Suprapubic skin (tissue), 4 donors: Measurements from ENCODE around the gene PGBD4. TPM values are rescaled to one million over a fixed set of nuclear protein-coding genes. Genes with fewer than 3 reads are reported as not detected.

Experiments
- DNase-seq, 2 donors: peaks; one replicate each; pipeline ENCODE4 v3.0.0-alpha.2; 2019; ENCODE audit warnings: low spot score in 2 of 2
- H3K27ac ChIP-seq: fragments of 200-600 bp; sonication (generic); one replicate; pipeline ENCODE4 v1.5.1; 2019
- H3K27me3 ChIP-seq: fragments of 200-600 bp; sonication (generic); one replicate; pipeline ENCODE4 v1.5.1; 2019
- H3K36me3 ChIP-seq: fragments of 200-600 bp; sonication (generic); one replicate; pipeline ENCODE4 v1.5.1; 2019
- H3K4me1 ChIP-seq: fragments of 200-600 bp; sonication (generic); one replicate; pipeline ENCODE4 v1.5.1; 2019
- H3K4me3 ChIP-seq: fragments of 200-600 bp; sonication (generic); one replicate; pipeline ENCODE4 v1.5.1; 2019; ENCODE audit warnings: mild to moderate bottlenecking
- H3K9me3 ChIP-seq: fragments of 200-600 bp; sonication (generic); one replicate; pipeline ENCODE4 v1.5.1; 2019
- EP300 ChIP-seq: sonication (generic); formaldehyde crosslinking; IDR thresholded peaks from one replicate; pipeline ENCODE4 v1.6.1; 2017; ENCODE audit warnings: antibody characterized with exemption
- POLR2A ChIP-seq, 2 donors: fragments of 450-650 bp; IDR thresholded peaks; one replicate each; pipeline ENCODE4 v1.6.1; 2017; ENCODE audit warnings: antibody characterized with exemption in 2 of 2, mild to moderate bottlenecking in 2 of 2, moderate library complexity in 2 of 2
- POLR2AphosphoS5 ChIP-seq, 3 donors: sonication (generic); formaldehyde crosslinking; IDR thresholded peaks; one replicate each; pipeline ENCODE4 v1.6.1; 2017; ENCODE audit warnings: antibody characterized with exemption in 3 of 3
- WGBS: methylation state at CpG from one replicate; pipeline ENCODE4 v1.1.5; 2018; 5-methylcytosine and 5-hydroxymethylcytosine counted together
- total RNA-seq, 4 donors: library from RNA; depleted of rRNA; stranded (reverse); fragments of >200 nt; gene quantifications; one replicate each; pipeline ENCODE4 v1.1.0, GENCODE V29; 2016
- TF ChIP-seq, protein P1 (sequence below), 2 donors: fragments of 200-600 bp in 1 of 2; fragments of 450-650 bp in 1 of 2; sonication (generic) in 1 of 2; IDR thresholded peaks; one replicate each; pipeline ENCODE4 v1.5.1; 2016 to 2019; ENCODE audit warnings: antibody characterized with exemption in 2 of 2, mild to moderate bottlenecking in 1 of 2, moderate library complexity in 1 of 2

The PGBD4 gene
- total RNA-seq, 4 donors from 2014 or later, result 0.83 to 2.3 (median 1.4) TPM

GRCh38 chr15:34109797-34110663, 8.1 kb downstream of the PGBD4 start:
- H3K9me3 ChIP-seq, result no peaks in the 10 kb centered on the region
- no peak for DNase-seq
- no peaks in the 10 kb centered on the region for H3K36me3 ChIP-seq
- 72% methylated on average over 5 of the region's 5 CpGs for WGBS
- peaks cover 3% of the 10 kb centered on the region for H3K27me3 ChIP-seq
- no peaks in the 10 kb centered on the region for H3K4me1 ChIP-seq
- H3K4me3 ChIP-seq, result no peak overlapping the region
- TF ChIP-seq EP300, result no peak
- TF ChIP-seq, protein P1, sequence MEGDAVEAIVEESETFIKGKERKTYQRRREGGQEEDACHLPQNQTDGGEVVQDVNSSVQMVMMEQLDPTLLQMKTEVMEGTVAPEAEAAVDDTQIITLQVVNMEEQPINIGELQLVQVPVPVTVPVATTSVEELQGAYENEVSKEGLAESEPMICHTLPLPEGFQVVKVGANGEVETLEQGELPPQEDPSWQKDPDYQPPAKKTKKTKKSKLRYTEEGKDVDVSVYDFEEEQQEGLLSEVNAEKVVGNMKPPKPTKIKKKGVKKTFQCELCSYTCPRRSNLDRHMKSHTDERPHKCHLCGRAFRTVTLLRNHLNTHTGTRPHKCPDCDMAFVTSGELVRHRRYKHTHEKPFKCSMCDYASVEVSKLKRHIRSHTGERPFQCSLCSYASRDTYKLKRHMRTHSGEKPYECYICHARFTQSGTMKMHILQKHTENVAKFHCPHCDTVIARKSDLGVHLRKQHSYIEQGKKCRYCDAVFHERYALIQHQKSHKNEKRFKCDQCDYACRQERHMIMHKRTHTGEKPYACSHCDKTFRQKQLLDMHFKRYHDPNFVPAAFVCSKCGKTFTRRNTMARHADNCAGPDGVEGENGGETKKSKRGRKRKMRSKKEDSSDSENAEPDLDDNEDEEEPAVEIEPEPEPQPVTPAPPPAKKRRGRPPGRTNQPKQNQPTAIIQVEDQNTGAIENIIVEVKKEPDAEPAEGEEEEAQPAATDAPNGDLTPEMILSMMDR (IDR thresholded peaks at IDR 0.05), result peak in 1 of 2 donors; percentile 38
- no peak overlapping the region for H3K27ac ChIP-seq

DNA sequence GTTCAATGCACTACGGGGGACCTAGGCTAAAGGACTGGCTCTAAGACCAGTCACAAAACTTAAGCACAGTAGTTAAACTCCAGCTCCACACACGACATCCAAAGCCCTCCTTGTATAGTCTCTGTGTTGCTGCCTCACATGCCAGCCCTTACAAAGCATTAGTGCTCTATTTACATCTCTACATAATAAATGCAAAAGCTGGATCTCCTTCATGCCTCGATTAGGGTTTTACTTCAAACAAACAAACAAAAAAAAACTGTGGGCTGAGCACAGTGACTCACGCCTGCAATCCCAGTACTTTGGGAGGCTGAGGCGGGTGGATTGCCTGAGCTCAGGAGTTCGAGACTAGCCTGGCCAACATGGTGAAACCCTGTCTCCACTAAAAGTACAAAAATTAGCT, 9.6 kb downstream of the PGBD4 start:
- H3K4me1 ChIP-seq, result no peaks in the 10 kb centered on the region
- whole genome bisulfite sequencing, result 76% methylated on average over 6 of the region's 6 CpGs

GRCh38 chr15:34114215-34114614, 12.3 kb downstream of the PGBD4 start:
- Histone ChIP-seq H3K27me3 (peaks cover 6% of the 10 kb centered on the region), H3K4me1 (no peaks in the 10 kb centered on the region), H3K9me3 (no peaks in the 10 kb centered on the region), H3K4me3 (no peak overlapping the region), H3K27ac (no peak overlapping the region), H3K36me3 (no peaks in the 10 kb centered on the region)
- no peak for DNase-seq
- TF ChIP-seq POLR2AphosphoS5 (IDR thresholded peaks at IDR 0.05) (no peak), POLR2A (IDR thresholded peaks at IDR 0.05) (no peak), EP300 (no peak)
- TF ChIP-seq, protein P1 (IDR thresholded peaks at IDR 0.05), result no peak
- 73% methylated on average over 2 of the region's 2 CpGs for WGBS

More for the DNA sequence above, 9.6 kb downstream of the PGBD4 start:
- Histone ChIP-seq H3K9me3 (no peaks in the 10 kb centered on the region), H3K4me3 (no peak overlapping the region), H3K27ac (no peak overlapping the region), H3K36me3 (no peaks in the 10 kb centered on the region), H3K27me3 (peaks cover 6% of the 10 kb centered on the region)
- TF ChIP-seq POLR2A (IDR thresholded peaks at IDR 0.05) (no peak), EP300 (no peak), POLR2AphosphoS5 (IDR thresholded peaks at IDR 0.05) (no peak)
- TF ChIP-seq, protein P1 (IDR thresholded peaks at IDR 0.05), result no peak
- no peak for DNase-seq

DNA sequence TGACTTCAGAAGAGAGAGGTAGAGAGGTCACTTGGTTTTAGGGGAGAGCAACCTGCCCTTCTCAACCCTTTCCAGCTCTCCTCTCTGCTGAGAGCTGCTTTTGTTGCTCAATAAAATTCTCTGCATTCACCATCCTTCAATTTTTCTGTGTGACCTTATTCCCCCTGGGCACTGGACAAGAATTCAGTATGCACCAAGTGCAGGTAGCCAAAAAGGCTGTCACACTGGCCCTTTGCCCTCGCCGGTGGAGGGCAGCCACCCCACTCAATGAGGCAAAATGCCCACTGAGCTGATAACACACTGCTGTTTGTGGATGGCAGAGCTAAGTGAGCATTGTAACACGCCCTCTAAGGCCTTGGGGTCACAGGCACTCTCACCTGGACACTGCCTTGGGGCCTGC, 12.9 kb downstream of the PGBD4 start:
- WGBS, result 83% methylated on average over 3 of the region's 3 CpGs
- Histone ChIP-seq H3K27ac (no peak overlapping the region), H3K4me3 (no peak overlapping the region), H3K9me3 (no peaks in the 10 kb centered on the region), H3K36me3 (no peaks in the 10 kb centered on the region), H3K4me1 (no peaks in the 10 kb centered on the region), H3K27me3 (peaks cover 6% of the 10 kb centered on the region)
- TF ChIP-seq EP300, result no peak
- TF ChIP-seq, protein P1 (IDR thresholded peaks at IDR 0.05), result no peak
- no peak for TF ChIP-seq POLR2A (IDR thresholded peaks at IDR 0.05)
- TF ChIP-seq POLR2AphosphoS5 (IDR thresholded peaks at IDR 0.05), result no peak
- DNase-seq, result no peak

DNA sequence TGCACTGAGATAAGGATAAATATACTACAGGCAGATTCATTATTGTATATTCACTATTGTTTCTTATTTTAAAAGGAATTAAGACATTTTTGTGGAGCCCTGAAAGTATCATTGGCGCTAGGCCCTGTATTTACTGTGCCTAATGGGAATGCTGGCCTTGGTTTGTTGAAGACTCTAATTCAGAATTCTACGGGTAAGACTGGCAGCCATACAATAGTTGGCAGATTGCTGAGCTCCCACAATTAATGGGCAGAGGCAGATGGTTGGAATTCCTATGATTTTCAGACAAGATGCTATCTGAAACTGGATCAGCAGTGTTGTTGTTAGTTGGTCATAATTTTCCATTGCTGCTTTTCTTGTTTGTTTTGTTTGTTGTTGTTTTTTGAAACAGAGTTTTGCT, 14.7 kb downstream of the PGBD4 start:
- H3K4me1 ChIP-seq, result no peaks in the 10 kb centered on the region
- WGBS, result 54% methylated on average over 2 of the region's 2 CpGs
- no peaks in the 10 kb centered on the region for H3K9me3 ChIP-seq
- H3K27ac ChIP-seq, result no peak overlapping the region
- no peak for DNase-seq
- H3K36me3 ChIP-seq, result no peaks in the 10 kb centered on the region
- H3K4me3 ChIP-seq, result no peak overlapping the region
- peaks cover 6% of the 10 kb centered on the region for H3K27me3 ChIP-seq
- TF ChIP-seq POLR2A (IDR thresholded peaks at IDR 0.05) (no peak), EP300 (no peak), POLR2AphosphoS5 (IDR thresholded peaks at IDR 0.05) (no peak)
- TF ChIP-seq, protein P1 (IDR thresholded peaks at IDR 0.05), result no peak
